ENCODE measurements around the gene ATP5MC2. TPM values are rescaled to one million over a fixed set of nuclear protein-coding genes. Genes with fewer than 3 reads are reported as not detected.
A peak's percentile ranks its signal among the peaks of the same experiment; 100 is the strongest.

ATP5MC2 gene
- total RNA-seq, 1 donor from 2014 or later: 461 TPM

DNA sequence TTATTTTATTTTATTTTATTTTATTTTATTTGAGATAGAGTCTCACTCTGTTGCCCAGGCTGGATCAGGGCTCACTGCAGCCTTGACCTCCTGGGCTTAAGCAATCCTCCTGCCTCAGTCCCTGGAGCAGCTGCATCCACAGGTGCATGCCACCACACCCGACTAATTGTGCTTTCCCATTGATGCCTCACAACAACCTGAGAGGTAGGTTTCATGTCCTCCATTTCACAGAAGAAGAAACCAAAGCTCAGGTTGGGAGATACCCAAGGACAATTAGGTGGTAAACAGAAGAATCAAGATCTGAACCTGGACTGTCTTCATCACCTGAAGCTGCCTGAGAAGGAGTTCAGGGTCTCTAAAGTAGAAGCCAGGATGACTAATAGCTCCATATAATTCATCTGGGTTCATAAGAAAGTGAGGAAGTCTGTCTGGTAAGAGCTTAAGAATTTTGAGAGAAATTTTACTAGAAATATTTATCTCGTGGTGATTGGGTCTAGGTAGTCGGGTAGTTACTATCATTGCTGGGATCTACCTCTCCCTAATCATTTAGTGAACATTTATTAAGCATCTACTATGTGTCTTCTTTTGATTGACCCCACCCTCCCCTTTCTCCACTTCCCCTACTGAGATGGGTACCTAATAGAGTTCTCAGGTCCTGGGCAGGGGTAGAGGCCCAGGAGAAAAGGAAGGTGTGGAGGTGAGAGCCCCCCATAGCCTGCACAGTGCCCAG lies 23.2 kb upstream of the ATP5MC2 start:
- no peak overlapping the region for H3K9ac ChIP-seq
- no peak overlapping the region for H3K4me2 ChIP-seq
- Mint-ChIP-seq H3K27ac (no peak overlapping the region), H3K36me3 (peaks cover 2% of the 10 kb centered on the region), H3K9me3 (peaks cover 5% of the 10 kb centered on the region), H3K4me3 (no peak overlapping the region), H3K4me1 (peaks cover 32% of the 10 kb centered on the region), H3K27me3 (ENCODE audit: insufficient read depth, low read depth) (peaks cover 57% of the 10 kb centered on the region)
- TF ChIP-seq EZH2 (IDR thresholded peaks at IDR 0.05) (no peak), CTCF (IDR thresholded peaks at IDR 0.05) (no peak), EZH2phosphoT487 (IDR thresholded peaks at IDR 0.05) (no peak)
- no peak overlapping the region for H3K4me3 ChIP-seq
- peaks cover 19% of the 10 kb centered on the region for H3F3A ChIP-seq (ENCODE audit: low read depth)
- H3K27ac ChIP-seq: no peak overlapping the region
- H3K79me2 ChIP-seq (ENCODE audit: low read depth): no peaks in the 10 kb centered on the region
- no peak overlapping the region for H2AFZ ChIP-seq (replicated peaks)
- DNase-seq (ENCODE audit: low spot score): no peak
- no peaks in the 10 kb centered on the region for H3K9me3 ChIP-seq (ENCODE audit: low read depth)
- peaks cover 100% of the 10 kb centered on the region for H3K27me3 ChIP-seq
- H3K4me1 ChIP-seq: peaks cover 30% of the 10 kb centered on the region
- no peaks in the 10 kb centered on the region for H3K36me3 ChIP-seq
- no peaks in the 10 kb centered on the region for H4K20me1 ChIP-seq (ENCODE audit: low read depth)

- H3F3A ChIP-seq (ENCODE audit: low read depth): peaks cover 26% of the 10 kb centered on the region
- Mint-ChIP-seq H3K27ac (no peak overlapping the region), H3K27me3 (ENCODE audit: insufficient read depth, low read depth) (peaks cover 64% of the 10 kb centered on the region), H3K36me3 (peaks cover 2% of the 10 kb centered on the region), H3K4me1 (peaks cover 32% of the 10 kb centered on the region), H3K9me3 (peaks cover 5% of the 10 kb centered on the region), H3K4me3 (peak overlapping the region; percentile 74)
- H3K27ac ChIP-seq: no peak overlapping the region
- no peaks in the 10 kb centered on the region for H3K79me2 ChIP-seq (ENCODE audit: low read depth)
- peaks cover 27% of the 10 kb centered on the region for H3K4me1 ChIP-seq
- DNase-seq (ENCODE audit: low spot score): no peak
- peaks cover 98% of the 10 kb centered on the region for H3K27me3 ChIP-seq
- H2AFZ ChIP-seq (replicated peaks): peak overlapping the region; percentile 23
- peak overlapping the region; percentile 87 for H3K4me2 ChIP-seq
- peak; percentile 64 for TF ChIP-seq EZH2phosphoT487 (IDR thresholded peaks at IDR 0.05)
- no peak for TF ChIP-seq CTCF (IDR thresholded peaks at IDR 0.05)
- TF ChIP-seq EZH2 (IDR thresholded peaks at IDR 0.05): peak; percentile 70
- no peak overlapping the region for H3K9ac ChIP-seq
- H3K4me3 ChIP-seq: peak overlapping the region; percentile 43
- no peaks in the 10 kb centered on the region for H3K36me3 ChIP-seq
- H3K9me3 ChIP-seq (ENCODE audit: low read depth): no peaks in the 10 kb centered on the region
- H4K20me1 ChIP-seq (ENCODE audit: low read depth): no peaks in the 10 kb centered on the region
These were observed 20.9 kb upstream of the ATP5MC2 start for GRCh38 chr12:53696655-53697331.

- peak overlapping the region; percentile 87 for H3K4me2 ChIP-seq
- no peaks in the 10 kb centered on the region for H3K79me2 ChIP-seq (ENCODE audit: low read depth)
- no peak overlapping the region for H3K9ac ChIP-seq
- peaks cover 29% of the 10 kb centered on the region for H3K4me1 Mint-ChIP-seq
- H2AFZ ChIP-seq (replicated peaks): peak overlapping the region; percentile 23
- peaks cover 26% of the 10 kb centered on the region for H3F3A ChIP-seq (ENCODE audit: low read depth)
- H4K20me1 ChIP-seq (ENCODE audit: low read depth): no peaks in the 10 kb centered on the region
- peak overlapping the region; percentile 43 for H3K4me3 ChIP-seq
- peak overlapping the region; percentile 74 for H3K4me3 Mint-ChIP-seq
- H3K9me3 ChIP-seq (ENCODE audit: low read depth): no peaks in the 10 kb centered on the region
- H3K9me3 Mint-ChIP-seq: peaks cover 7% of the 10 kb centered on the region
- peaks cover 27% of the 10 kb centered on the region for H3K4me1 ChIP-seq
- peaks cover 63% of the 10 kb centered on the region for H3K27me3 Mint-ChIP-seq (ENCODE audit: insufficient read depth, low read depth)
- peaks cover 93% of the 10 kb centered on the region for H3K27me3 ChIP-seq
- H3K27ac ChIP-seq: no peak overlapping the region
- no peaks in the 10 kb centered on the region for H3K36me3 ChIP-seq
- peaks cover 2% of the 10 kb centered on the region for H3K36me3 Mint-ChIP-seq
- TF ChIP-seq EZH2phosphoT487 (IDR thresholded peaks at IDR 0.05) (no peak), EZH2 (IDR thresholded peaks at IDR 0.05) (no peak), CTCF (IDR thresholded peaks at IDR 0.05) (no peak)
- no peak overlapping the region for H3K27ac Mint-ChIP-seq
- DNase-seq (ENCODE audit: low spot score): peak; percentile 94
These were observed 20.4 kb upstream of the ATP5MC2 start for GRCh38 chr12:53696285-53696654.

Data from neural progenitor cell (in vitro differentiated cells).